IMR-90 (cell line): Measurements from ENCODE around the gene PPP1R8.

Source experiments
- CEBPB ChIP-seq: IDR thresholded peaks from 2 replicates; pipeline ENCODE4 v1.6.1; 2012; ENCODE audit warnings: low read depth, low read length, improper control_type of control experiment
- CTCF ChIP-seq: conservative IDR thresholded peaks from 2 replicates; pipeline ENCODE4 v1.5.1; 2012; ENCODE audit warnings: mild to moderate bottlenecking, low read depth, low read length, improper control_type of control experiment
- ELK1 ChIP-seq: fragments of 150-350 bp; IDR thresholded peaks from 2 replicates; pipeline ENCODE4 v1.6.1; 2016; ENCODE audit warnings: low read depth, mild to moderate bottlenecking, low read length, moderate library complexity, borderline replicate concordance
- FOS ChIP-seq: fragments of 150-350 bp; IDR thresholded peaks from 2 replicates; pipeline ENCODE4 v1.6.1; 2016; ENCODE audit warnings: low read depth, low read length
- MAFK ChIP-seq: IDR thresholded peaks from 2 replicates; pipeline ENCODE4 v1.6.1; 2012; ENCODE audit warnings: low read depth, low read length, improper control_type of control experiment
- MXI1 ChIP-seq: IDR thresholded peaks from 2 replicates; pipeline ENCODE4 v1.6.1; 2012; ENCODE audit warnings: low read depth, mild to moderate bottlenecking, low read length, moderate library complexity, borderline replicate concordance
- POLR2A ChIP-seq: IDR thresholded peaks from 2 replicates; pipeline ENCODE4 v1.6.1; 2012; ENCODE audit warnings: mild to moderate bottlenecking, low read depth, low read length
- RAD21 ChIP-seq: IDR thresholded peaks from 2 replicates; pipeline ENCODE4 v1.6.1; 2012; ENCODE audit warnings: low read length, improper control_type of control experiment
- SMC3 ChIP-seq: fragments of 150-350 bp; IDR thresholded peaks from 2 replicates; pipeline ENCODE4 v1.6.1; 2016; ENCODE audit warnings: low read depth, mild to moderate bottlenecking, antibody characterized with exemption, low read length, moderate library complexity

- no peak for TF ChIP-seq CTCF
- TF ChIP-seq MAFK = no peak
- no peak for TF ChIP-seq POLR2A
- TF ChIP-seq ELK1 = no peak
- no peak for TF ChIP-seq RAD21
- no peak for TF ChIP-seq FOS
- no peak for TF ChIP-seq MXI1
- no peak for TF ChIP-seq SMC3
- no peak for TF ChIP-seq CEBPB
Measured at GRCh38 chr1:27807385-27807784, 23.2 kb upstream of the PPP1R8 start.
